OCI-LY1 (cell line): Measurements from ENCODE around the gene MICAL1.
A peak's percentile ranks its signal among the peaks of the same experiment; 100 is the strongest.

ENCODE experiments used
- H2AFZ ChIP-seq: fragments of 200-600 bp; sonication (generic), shearing (Covaris generic); 2 replicates; pipeline ENCODE4 v1.6.0; 2014; ENCODE audit warnings: antibody characterized with exemption, mild to moderate bottlenecking, low read length
- H3F3A ChIP-seq: fragments of 200-600 bp; sonication (generic), shearing (Covaris generic); 2 replicates; pipeline ENCODE4 v1.6.0; 2014; ENCODE audit warnings: mild to moderate bottlenecking, antibody characterized with exemption, low read length, moderate library complexity; ENCODE audit not compliant: insufficient read depth
- H3K27ac ChIP-seq: fragments of 200-600 bp; sonication (generic); 2 replicates; pipeline ENCODE4 v1.5.1; 2014; ENCODE audit warnings: low read length, mixed run types, mild to moderate bottlenecking, low read depth; ENCODE audit not compliant: poor library complexity, severe bottlenecking
- H3K27me3 ChIP-seq: fragments of 200-600 bp; sonication (generic); 2 replicates; pipeline ENCODE4 v1.6.0; 2014; ENCODE audit warnings: antibody characterized with exemption, mild to moderate bottlenecking, low read length, moderate library complexity; ENCODE audit not compliant: insufficient read depth
- H3K36me3 ChIP-seq: fragments of 200-600 bp; sonication (generic); 2 replicates; pipeline ENCODE4 v1.6.1; 2014; ENCODE audit warnings: mild to moderate bottlenecking, antibody characterized with exemption, low read length, moderate library complexity, mixed read lengths; ENCODE audit not compliant: insufficient read depth
- H3K4me1 ChIP-seq: fragments of 200-600 bp; sonication (generic); 2 replicates; pipeline ENCODE4 v1.5.1; 2014; ENCODE audit warnings: mild to moderate bottlenecking, low read length, moderate library complexity; ENCODE audit not compliant: insufficient read depth, severe bottlenecking
- H3K4me2 ChIP-seq: fragments of 200-600 bp; sonication (generic), shearing (Covaris generic); 2 replicates; pipeline ENCODE4 v1.6.1; 2014; ENCODE audit warnings: low read length
- H3K4me3 ChIP-seq: fragments of 200-600 bp; sonication (generic); 2 replicates; pipeline ENCODE4 v1.5.1; 2014; ENCODE audit warnings: low read length, low read depth, mild to moderate bottlenecking, mixed read lengths; ENCODE audit not compliant: poor library complexity, severe bottlenecking
- H3K79me2 ChIP-seq: fragments of 200-600 bp; shearing (Covaris generic); 2 replicates; pipeline ENCODE4 v1.6.1; 2016; ENCODE audit warnings: mixed run types, low read length, mixed read lengths; ENCODE audit not compliant: insufficient read depth
- H3K9ac ChIP-seq: fragments of 200-600 bp; sonication (generic), shearing (Covaris generic); 2 replicates; pipeline ENCODE4 v1.6.1; 2014; ENCODE audit warnings: mild to moderate bottlenecking, low read length, mixed read lengths
- H3K9me2 ChIP-seq: fragments of 200-600 bp; sonication (generic), shearing (Covaris generic); 2 replicates; pipeline ENCODE4 v1.6.1; 2014; ENCODE audit warnings: low read depth, mild to moderate bottlenecking, low read length, mixed read lengths
- H3K9me3 ChIP-seq: fragments of 200-600 bp; shearing (Covaris generic); 2 replicates; pipeline ENCODE4 v1.6.1; 2014; ENCODE audit warnings: low read length, mixed read lengths
- H4K20me1 ChIP-seq: fragments of 200-600 bp; sonication (generic), shearing (Covaris generic); 2 replicates; pipeline ENCODE4 v1.6.0; 2016; ENCODE audit warnings: mild to moderate bottlenecking, low read length; ENCODE audit not compliant: insufficient read depth
- CTCF ChIP-seq: fragments of 200-600 bp; sonication (generic), shearing (Covaris generic); IDR thresholded peaks from 2 replicates; pipeline ENCODE4 v1.5.1; 2017; ENCODE audit warnings: mild to moderate bottlenecking, antibody characterized with exemption, low read length, moderate library complexity, mixed read lengths
- EZH2 ChIP-seq: fragments of 200-600 bp; sonication (generic), shearing (Covaris generic); IDR thresholded peaks from 2 replicates; pipeline ENCODE4 v1.8.0; 2017; ENCODE audit warnings: borderline replicate concordance, mixed run types, mild to moderate bottlenecking, antibody characterized with exemption, low read length, moderate library complexity, mixed read lengths

MICAL1 gene

GRCh38 chr6:109456710-109457561, 1.4 kb upstream of the MICAL1 start:
- peak overlapping the region; percentile 63; the same call in 1 of the 2 replicates for H3K9ac ChIP-seq
- H3K27ac ChIP-seq, result peak overlapping the region; percentile 62
- H3K4me3 ChIP-seq, result peak overlapping the region; percentile 79

GRCh38 chr6:109456111-109456583, 575 bp upstream of the MICAL1 start:
- Histone ChIP-seq H3K4me1 (peaks cover 48% of the 10 kb centered on the region), H2AFZ (no peak overlapping the region), H4K20me1 (no peaks in the 10 kb centered on the region), H3K36me3 (peaks cover 19% of the 10 kb centered on the region), H3K27ac (peak overlapping the region; percentile 62), H3K27me3 (no peaks in the 10 kb centered on the region), H3F3A (peaks cover 10% of the 10 kb centered on the region; the same call in 1 of the 2 replicates), H3K9me3 (no peaks in the 10 kb centered on the region), H3K4me3 (peak overlapping the region; percentile 79), H3K9me2 (no peaks in the 10 kb centered on the region), H3K4me2 (peak overlapping the region; percentile 70), H3K79me2 (no peaks in the 10 kb centered on the region), H3K9ac (peak overlapping the region; percentile 63)
- TF ChIP-seq EZH2 (no peak), CTCF (no peak)

More at GRCh38 chr6:109456710-109457561, 1.4 kb upstream of the MICAL1 start:
- H4K20me1 ChIP-seq, result no peaks in the 10 kb centered on the region
- H3K79me2 ChIP-seq, result no peaks in the 10 kb centered on the region
- no peak for TF ChIP-seq EZH2
- no peak for TF ChIP-seq CTCF
- H3K4me2 ChIP-seq, result peak overlapping the region; percentile 70
- H3K4me1 ChIP-seq, result peaks cover 48% of the 10 kb centered on the region
- no peak overlapping the region for H2AFZ ChIP-seq
- peaks cover 10% of the 10 kb centered on the region; the same call in 1 of the 2 replicates for H3F3A ChIP-seq
- H3K36me3 ChIP-seq, result peaks cover 18% of the 10 kb centered on the region
- no peaks in the 10 kb centered on the region for H3K27me3 ChIP-seq
- no peaks in the 10 kb centered on the region for H3K9me3 ChIP-seq
- no peaks in the 10 kb centered on the region for H3K9me2 ChIP-seq

GRCh38 chr6:109454496-109455436, 806 bp downstream of the MICAL1 start:
- H4K20me1 ChIP-seq, result no peaks in the 10 kb centered on the region
- peaks cover 7% of the 10 kb centered on the region; the same call in 1 of the 2 replicates for H3F3A ChIP-seq
- H2AFZ ChIP-seq, result no peak overlapping the region
- no peaks in the 10 kb centered on the region for H3K9me2 ChIP-seq
- H3K9me3 ChIP-seq, result no peaks in the 10 kb centered on the region
- peak overlapping the region; percentile 81 for H3K9ac ChIP-seq
- H3K36me3 ChIP-seq, result peaks cover 20% of the 10 kb centered on the region; the same call in 1 of the 2 replicates
- TF ChIP-seq CTCF (no peak), EZH2 (no peak)
- no peaks in the 10 kb centered on the region for H3K79me2 ChIP-seq
- no peaks in the 10 kb centered on the region for H3K27me3 ChIP-seq
- peak overlapping the region; percentile 79 for H3K4me3 ChIP-seq
- H3K4me1 ChIP-seq, result peaks cover 48% of the 10 kb centered on the region
- H3K27ac ChIP-seq, result peak overlapping the region; percentile 88
- peak overlapping the region; percentile 81 for H3K4me2 ChIP-seq
